HepG2 (cell line): ENCODE results near the gene SIRT5. TPM values are rescaled to one million over a fixed set of nuclear protein-coding genes. Genes with fewer than 3 reads are reported as not detected.
A peak's percentile ranks its signal among the peaks of the same experiment; 100 is the strongest.

Experiments
- BCL6 ChIP-seq: IDR thresholded peaks from 2 replicates; pipeline ENCODE4 v1.6.1; 2016; ENCODE audit warnings: missing genetic modification reagents, missing compliant biosample characterization
- HDAC2 ChIP-seq: sonication (generic); formaldehyde crosslinking; IDR thresholded peaks from 2 replicates; pipeline ENCODE4 v1.4.0; 2020; ENCODE audit warnings: missing genetic modification reagents
- MZF1 ChIP-seq: sonication (generic); formaldehyde crosslinking; IDR thresholded peaks from 2 replicates; pipeline ENCODE4 v1.8.1; 2023; ENCODE audit warnings: mild to moderate bottlenecking, missing genetic modification reagents, borderline replicate concordance
- NR2C2 ChIP-seq: sonication (generic); formaldehyde crosslinking; IDR thresholded peaks from 2 replicates; pipeline ENCODE4 v1.4.0; 2020; ENCODE audit warnings: missing genetic modification reagents, mild to moderate bottlenecking, moderate library complexity, borderline replicate concordance
- SIX4 ChIP-seq: sonication (generic); formaldehyde crosslinking; IDR thresholded peaks from 2 replicates; pipeline ENCODE4 v1.4.0; 2020; ENCODE audit warnings: missing genetic modification reagents
- TEAD2 ChIP-seq: sonication (generic); formaldehyde crosslinking; IDR thresholded peaks from 2 replicates; pipeline ENCODE4 v1.9.0; 2021; ENCODE audit warnings: missing genetic modification reagents
- ZNF331 ChIP-seq: sonication (generic); formaldehyde crosslinking; IDR thresholded peaks from 2 replicates; pipeline ENCODE4 v1.4.0; 2020; ENCODE audit warnings: missing genetic modification reagents
- polyA plus RNA-seq, 8 experiments: library from polyadenylated mRNA; depleted of rRNA in 3 of 8; stranded (reverse) in 7 of 8; unstranded in 1 of 8; fragments of >200 nt; fragmentation: Illumina TruSeq in 4 of 8; extraction: Trizol in 4 of 8; gene quantifications; 2 replicates each; pipeline versions ENCODE4 v1.2.1 to v1.2.3, GENCODE V29; 2011 to 2016; ENCODE audit warnings: low read depth in 4 of 8, missing spikeins in 1 of 8, mixed read lengths in 1 of 8; ENCODE audit not compliant: insufficient read depth in 1 of 8
- total RNA-seq, 5 experiments: library from RNA; depleted of rRNA; stranded (reverse); fragments of >200 nt; fragmentation: Illumina TruSeq; extraction: Trizol; gene quantifications; 2 replicates each; pipeline ENCODE4 v1.2.3, GENCODE V29; 2016; ENCODE audit warnings: low read depth in 1 of 5
- TF ChIP-seq, protein P1 (sequence below): sonication (generic); formaldehyde crosslinking; IDR thresholded peaks from 2 replicates; pipeline ENCODE4 v1.4.0; 2020; ENCODE audit warnings: missing genetic modification reagents, mild to moderate bottlenecking, borderline replicate concordance
- TF ChIP-seq, protein P2 (sequence below): sonication (generic); formaldehyde crosslinking; IDR thresholded peaks from 2 replicates; pipeline ENCODE4 v1.4.0; 2020; ENCODE audit warnings: missing genetic modification reagents
- TF ChIP-seq, protein P3 (sequence below): sonication (generic); formaldehyde crosslinking; IDR thresholded peaks from 2 replicates; pipeline ENCODE4 v1.5.0; 2020; ENCODE audit warnings: mild to moderate bottlenecking, missing genetic modification reagents, borderline replicate concordance
- TF ChIP-seq, protein P4 (sequence below): sonication (generic); formaldehyde crosslinking; IDR thresholded peaks from 2 replicates; pipeline ENCODE4 v1.4.0; 2020; ENCODE audit warnings: missing genetic modification reagents, borderline replicate concordance
- TF ChIP-seq, protein P5 (sequence below): sonication (generic); formaldehyde crosslinking; IDR thresholded peaks from 2 replicates; pipeline ENCODE4 v1.4.0; 2020; ENCODE audit warnings: missing genetic modification reagents

SIRT5 gene
- total and polyA plus RNA-seq, 2 of the 13 experiments (the other 11 are each of a cell fraction or from before 2014, with no cell fraction given) = 14.1 to 16.6 TPM

DNA sequence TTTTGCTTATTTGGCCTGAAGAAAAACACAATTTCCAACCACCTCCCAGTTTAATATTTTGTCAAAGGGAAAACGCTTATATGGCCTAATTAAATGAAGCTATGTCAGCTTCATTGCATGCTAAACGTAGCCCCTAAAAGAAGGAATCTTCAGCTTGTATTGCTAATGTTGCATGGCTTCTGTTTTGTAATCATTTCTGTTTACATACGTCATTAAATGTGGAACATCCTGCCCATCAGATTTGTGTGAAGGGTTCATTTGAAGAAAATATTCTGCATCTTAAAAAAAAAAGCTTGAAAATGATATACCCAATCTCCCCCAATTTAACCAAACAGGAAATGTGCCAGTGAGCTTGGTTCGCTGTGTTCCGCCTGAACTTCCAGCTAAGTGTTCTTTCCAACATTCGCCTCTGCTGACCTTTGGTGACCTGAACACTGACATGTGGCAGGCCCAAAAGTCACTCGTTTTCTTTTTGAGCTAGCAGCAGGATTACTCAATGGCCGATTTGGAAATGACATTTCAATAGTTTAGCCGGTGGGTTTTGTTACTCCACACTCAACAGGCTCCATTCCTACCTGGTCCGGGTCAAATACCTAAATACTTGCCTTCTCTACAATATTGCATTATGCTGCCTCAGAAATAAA lies 12.7 kb upstream of the SIRT5 start (continued):
- TF ChIP-seq BCL6 (CRISPR knock-in tag) = peak; percentile 59
- TF ChIP-seq ZNF331 (CRISPR knock-in tag) = peak; percentile 49; the same call in 1 of the 2 replicates
- peak; percentile 82 for TF ChIP-seq NR2C2 (CRISPR knock-in tag)
- no peak for TF ChIP-seq SIX4 (CRISPR knock-in tag)
- TF ChIP-seq, protein P1, sequence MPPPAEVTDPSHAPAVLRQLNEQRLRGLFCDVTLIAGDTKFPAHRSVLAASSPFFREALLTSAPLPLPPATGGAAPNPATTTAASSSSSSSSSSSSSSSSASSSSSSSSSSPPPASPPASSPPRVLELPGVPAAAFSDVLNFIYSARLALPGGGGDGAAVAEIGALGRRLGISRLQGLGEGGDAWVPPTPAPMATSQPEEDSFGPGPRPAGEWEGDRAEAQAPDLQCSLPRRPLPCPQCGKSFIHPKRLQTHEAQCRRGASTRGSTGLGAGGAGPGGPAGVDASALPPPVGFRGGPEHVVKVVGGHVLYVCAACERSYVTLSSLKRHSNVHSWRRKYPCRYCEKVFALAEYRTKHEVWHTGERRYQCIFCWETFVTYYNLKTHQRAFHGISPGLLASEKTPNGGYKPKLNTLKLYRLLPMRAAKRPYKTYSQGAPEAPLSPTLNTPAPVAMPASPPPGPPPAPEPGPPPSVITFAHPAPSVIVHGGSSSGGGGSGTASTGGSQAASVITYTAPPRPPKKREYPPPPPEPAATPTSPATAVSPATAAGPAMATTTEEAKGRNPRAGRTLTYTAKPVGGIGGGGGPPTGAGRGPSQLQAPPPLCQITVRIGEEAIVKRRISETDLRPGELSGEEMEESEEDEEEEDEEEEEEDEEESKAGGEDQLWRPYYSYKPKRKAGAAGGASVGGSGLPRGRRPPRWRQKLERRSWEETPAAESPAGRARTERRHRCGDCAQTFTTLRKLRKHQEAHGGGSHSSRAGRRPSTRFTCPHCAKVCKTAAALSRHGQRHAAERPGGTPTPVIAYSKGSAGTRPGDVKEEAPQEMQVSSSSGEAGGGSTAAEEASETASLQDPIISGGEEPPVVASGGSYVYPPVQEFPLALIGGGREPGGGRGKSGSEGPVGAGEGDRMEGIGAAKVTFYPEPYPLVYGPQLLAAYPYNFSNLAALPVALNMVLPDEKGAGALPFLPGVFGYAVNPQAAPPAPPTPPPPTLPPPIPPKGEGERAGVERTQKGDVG = no peak
- TF ChIP-seq, protein P2, sequence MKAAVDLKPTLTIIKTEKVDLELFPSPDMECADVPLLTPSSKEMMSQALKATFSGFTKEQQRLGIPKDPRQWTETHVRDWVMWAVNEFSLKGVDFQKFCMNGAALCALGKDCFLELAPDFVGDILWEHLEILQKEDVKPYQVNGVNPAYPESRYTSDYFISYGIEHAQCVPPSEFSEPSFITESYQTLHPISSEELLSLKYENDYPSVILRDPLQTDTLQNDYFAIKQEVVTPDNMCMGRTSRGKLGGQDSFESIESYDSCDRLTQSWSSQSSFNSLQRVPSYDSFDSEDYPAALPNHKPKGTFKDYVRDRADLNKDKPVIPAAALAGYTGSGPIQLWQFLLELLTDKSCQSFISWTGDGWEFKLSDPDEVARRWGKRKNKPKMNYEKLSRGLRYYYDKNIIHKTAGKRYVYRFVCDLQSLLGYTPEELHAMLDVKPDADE (CRISPR knock-in tag) = no peak
- TF ChIP-seq MZF1 (CRISPR knock-in tag) = no peak
- TF ChIP-seq, protein P3, sequence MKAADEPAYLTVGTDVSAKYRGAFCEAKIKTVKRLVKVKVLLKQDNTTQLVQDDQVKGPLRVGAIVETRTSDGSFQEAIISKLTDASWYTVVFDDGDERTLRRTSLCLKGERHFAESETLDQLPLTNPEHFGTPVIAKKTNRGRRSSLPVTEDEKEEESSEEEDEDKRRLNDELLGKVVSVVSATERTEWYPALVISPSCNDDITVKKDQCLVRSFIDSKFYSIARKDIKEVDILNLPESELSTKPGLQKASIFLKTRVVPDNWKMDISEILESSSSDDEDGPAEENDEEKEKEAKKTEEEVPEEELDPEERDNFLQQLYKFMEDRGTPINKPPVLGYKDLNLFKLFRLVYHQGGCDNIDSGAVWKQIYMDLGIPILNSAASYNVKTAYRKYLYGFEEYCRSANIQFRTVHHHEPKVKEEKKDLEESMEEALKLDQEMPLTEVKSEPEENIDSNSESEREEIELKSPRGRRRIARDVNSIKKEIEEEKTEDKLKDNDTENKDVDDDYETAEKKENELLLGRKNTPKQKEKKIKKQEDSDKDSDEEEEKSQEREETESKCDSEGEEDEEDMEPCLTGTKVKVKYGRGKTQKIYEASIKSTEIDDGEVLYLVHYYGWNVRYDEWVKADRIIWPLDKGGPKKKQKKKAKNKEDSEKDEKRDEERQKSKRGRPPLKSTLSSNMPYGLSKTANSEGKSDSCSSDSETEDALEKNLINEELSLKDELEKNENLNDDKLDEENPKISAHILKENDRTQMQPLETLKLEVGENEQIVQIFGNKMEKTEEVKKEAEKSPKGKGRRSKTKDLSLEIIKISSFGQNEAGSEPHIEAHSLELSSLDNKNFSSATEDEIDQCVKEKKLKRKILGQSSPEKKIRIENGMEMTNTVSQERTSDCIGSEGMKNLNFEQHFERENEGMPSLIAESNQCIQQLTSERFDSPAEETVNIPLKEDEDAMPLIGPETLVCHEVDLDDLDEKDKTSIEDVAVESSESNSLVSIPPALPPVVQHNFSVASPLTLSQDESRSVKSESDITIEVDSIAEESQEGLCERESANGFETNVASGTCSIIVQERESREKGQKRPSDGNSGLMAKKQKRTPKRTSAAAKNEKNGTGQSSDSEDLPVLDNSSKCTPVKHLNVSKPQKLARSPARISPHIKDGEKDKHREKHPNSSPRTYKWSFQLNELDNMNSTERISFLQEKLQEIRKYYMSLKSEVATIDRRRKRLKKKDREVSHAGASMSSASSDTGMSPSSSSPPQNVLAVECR (CRISPR knock-in tag) = peak; percentile 44; the same call in 1 of the 2 replicates
- TF ChIP-seq TEAD2 = no peak
- TF ChIP-seq, protein P4, sequence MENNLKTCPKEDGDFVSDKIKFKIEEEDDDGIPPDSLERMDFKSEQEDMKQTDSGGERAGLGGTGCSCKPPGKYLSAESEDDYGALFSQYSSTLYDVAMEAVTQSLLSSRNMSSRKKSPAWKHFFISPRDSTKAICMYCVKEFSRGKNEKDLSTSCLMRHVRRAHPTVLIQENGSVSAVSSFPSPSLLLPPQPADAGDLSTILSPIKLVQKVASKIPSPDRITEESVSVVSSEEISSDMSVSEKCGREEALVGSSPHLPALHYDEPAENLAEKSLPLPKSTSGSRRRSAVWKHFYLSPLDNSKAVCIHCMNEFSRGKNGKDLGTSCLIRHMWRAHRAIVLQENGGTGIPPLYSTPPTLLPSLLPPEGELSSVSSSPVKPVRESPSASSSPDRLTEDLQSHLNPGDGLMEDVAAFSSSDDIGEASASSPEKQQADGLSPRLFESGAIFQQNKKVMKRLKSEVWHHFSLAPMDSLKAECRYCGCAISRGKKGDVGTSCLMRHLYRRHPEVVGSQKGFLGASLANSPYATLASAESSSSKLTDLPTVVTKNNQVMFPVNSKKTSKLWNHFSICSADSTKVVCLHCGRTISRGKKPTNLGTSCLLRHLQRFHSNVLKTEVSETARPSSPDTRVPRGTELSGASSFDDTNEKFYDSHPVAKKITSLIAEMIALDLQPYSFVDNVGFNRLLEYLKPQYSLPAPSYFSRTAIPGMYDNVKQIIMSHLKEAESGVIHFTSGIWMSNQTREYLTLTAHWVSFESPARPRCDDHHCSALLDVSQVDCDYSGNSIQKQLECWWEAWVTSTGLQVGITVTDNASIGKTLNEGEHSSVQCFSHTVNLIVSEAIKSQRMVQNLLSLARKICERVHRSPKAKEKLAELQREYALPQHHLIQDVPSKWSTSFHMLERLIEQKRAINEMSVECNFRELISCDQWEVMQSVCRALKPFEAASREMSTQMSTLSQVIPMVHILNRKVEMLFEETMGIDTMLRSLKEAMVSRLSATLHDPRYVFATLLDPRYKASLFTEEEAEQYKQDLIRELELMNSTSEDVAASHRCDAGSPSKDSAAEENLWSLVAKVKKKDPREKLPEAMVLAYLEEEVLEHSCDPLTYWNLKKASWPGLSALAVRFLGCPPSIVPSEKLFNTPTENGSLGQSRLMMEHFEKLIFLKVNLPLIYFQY (CRISPR knock-in tag) = peak; percentile 74; the same call in 1 of the 2 replicates
- peak; percentile 33 for TF ChIP-seq HDAC2 (CRISPR knock-in tag)
- TF ChIP-seq, protein P5, sequence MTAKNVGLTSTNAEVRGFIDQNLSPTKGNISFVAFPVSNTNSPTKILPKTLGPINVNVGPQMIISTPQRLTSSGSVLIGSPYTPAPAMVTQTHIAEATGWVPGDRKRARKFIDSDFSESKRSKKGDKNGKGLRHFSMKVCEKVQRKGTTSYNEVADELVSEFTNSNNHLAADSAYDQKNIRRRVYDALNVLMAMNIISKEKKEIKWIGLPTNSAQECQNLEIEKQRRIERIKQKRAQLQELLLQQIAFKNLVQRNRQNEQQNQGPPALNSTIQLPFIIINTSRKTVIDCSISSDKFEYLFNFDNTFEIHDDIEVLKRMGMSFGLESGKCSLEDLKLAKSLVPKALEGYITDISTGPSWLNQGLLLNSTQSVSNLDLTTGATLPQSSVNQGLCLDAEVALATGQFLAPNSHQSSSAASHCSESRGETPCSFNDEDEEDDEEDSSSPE (CRISPR knock-in tag) = peak; percentile 50; the same call in 1 of the 2 replicates
